Peyer's patch (tissue), 4 donors: ENCODE results near the gene PCDH19. TPM values are rescaled to one million over a fixed set of nuclear protein-coding genes. Genes with fewer than 3 reads are reported as not detected.

ENCODE experiments used
- DNase-seq, 3 donors: peaks; one replicate each; pipeline ENCODE4 v3.0.0-alpha.2; 2017 to 2019
- H3K27ac ChIP-seq, 4 donors: fragments of 200-600 bp; sonication (generic); one replicate each; pipeline ENCODE4 v1.5.1; 2016 to 2019
- H3K27me3 ChIP-seq, 2 donors: fragments of 200-600 bp; sonication (generic); one replicate each; pipeline ENCODE4 v1.5.1; 2019
- H3K36me3 ChIP-seq, 3 donors: fragments of 200-600 bp; sonication (generic); one replicate each; pipeline ENCODE4 v1.5.1; 2016 to 2019
- H3K4me1 ChIP-seq, 4 donors: fragments of 200-600 bp; sonication (generic); one replicate each; pipeline ENCODE4 v1.5.1; 2016 to 2019
- H3K4me3 ChIP-seq, 4 donors: fragments of 200-600 bp; sonication (generic); 1 replicate in 3 of 4; 2 replicates in 1 of 4; pipeline ENCODE4 v1.5.1; 2016 to 2019; ENCODE audit warnings: mild to moderate bottlenecking in 1 of 4
- H3K9me3 ChIP-seq, 4 donors: fragments of 200-600 bp; sonication (generic); one replicate each; pipeline ENCODE4 v1.5.1; 2016 to 2019; ENCODE audit warnings: mild to moderate bottlenecking in 1 of 4
- POLR2A ChIP-seq, 2 donors: fragments of 450-650 bp; IDR thresholded peaks; one replicate each; pipeline ENCODE4 v1.5.1; 2017; ENCODE audit warnings: antibody characterized with exemption in 2 of 2, mild to moderate bottlenecking in 2 of 2, moderate library complexity in 2 of 2
- total RNA-seq, 4 donors: library from RNA; depleted of rRNA; stranded (reverse); fragments of >200 nt; gene quantifications; one replicate each; pipeline ENCODE4 v1.1.0, GENCODE V29; 2016
- TF ChIP-seq, protein P1 (sequence below), 6 experiments: fragments of 450-650 bp in 4 of 6; fragments of 200-600 bp in 2 of 6; sonication (generic) in 1 of 6; IDR thresholded peaks; one replicate each; pipeline ENCODE4 v1.5.1; 2017 to 2019; ENCODE audit warnings: antibody characterized with exemption in 6 of 6, mild to moderate bottlenecking in 3 of 6, moderate library complexity in 1 of 6

PCDH19 gene
- total RNA-seq, 4 donors from 2014 or later = 0.35 to 0.94 (median 0.74) TPM

DNA sequence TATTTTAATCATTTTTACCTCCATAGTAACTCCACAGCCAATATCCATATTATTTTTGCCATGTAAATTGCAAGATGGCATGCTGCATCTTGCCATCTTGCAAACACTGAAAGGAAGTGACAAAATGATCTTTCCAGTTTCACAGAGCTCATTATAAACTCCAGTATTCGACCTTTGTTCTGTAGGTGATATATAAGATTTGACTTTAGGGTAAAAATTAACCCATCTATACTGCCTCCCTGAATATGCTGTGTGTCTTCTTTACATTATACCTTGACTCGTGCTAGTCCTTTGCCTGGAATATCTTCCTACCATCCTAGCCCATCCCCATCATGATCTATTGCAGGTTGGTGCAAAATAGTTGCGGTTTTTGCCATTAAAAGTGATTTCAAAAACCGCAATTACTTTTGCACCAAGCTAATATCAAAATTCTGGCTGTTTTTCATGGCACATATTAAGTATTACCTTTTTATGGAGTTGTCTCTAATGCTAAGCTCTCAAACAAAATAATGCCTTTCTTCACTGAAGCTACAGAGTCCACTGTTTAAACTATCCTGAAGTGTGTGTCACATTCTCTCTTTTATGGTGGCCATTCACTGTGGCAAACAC lies 161.1 kb downstream of the PCDH19 start:
- Histone ChIP-seq H3K36me3 (no peaks in the 10 kb centered on the region), H3K9me3 (no peaks in the 10 kb centered on the region), H3K27me3 (no peaks in the 10 kb centered on the region), H3K4me1 (no peaks in the 10 kb centered on the region), H3K27ac (no peak overlapping the region), H3K4me3 (no peak overlapping the region)
- TF ChIP-seq POLR2A (IDR thresholded peaks at IDR 0.05) = no peak
- TF ChIP-seq, protein P1, sequence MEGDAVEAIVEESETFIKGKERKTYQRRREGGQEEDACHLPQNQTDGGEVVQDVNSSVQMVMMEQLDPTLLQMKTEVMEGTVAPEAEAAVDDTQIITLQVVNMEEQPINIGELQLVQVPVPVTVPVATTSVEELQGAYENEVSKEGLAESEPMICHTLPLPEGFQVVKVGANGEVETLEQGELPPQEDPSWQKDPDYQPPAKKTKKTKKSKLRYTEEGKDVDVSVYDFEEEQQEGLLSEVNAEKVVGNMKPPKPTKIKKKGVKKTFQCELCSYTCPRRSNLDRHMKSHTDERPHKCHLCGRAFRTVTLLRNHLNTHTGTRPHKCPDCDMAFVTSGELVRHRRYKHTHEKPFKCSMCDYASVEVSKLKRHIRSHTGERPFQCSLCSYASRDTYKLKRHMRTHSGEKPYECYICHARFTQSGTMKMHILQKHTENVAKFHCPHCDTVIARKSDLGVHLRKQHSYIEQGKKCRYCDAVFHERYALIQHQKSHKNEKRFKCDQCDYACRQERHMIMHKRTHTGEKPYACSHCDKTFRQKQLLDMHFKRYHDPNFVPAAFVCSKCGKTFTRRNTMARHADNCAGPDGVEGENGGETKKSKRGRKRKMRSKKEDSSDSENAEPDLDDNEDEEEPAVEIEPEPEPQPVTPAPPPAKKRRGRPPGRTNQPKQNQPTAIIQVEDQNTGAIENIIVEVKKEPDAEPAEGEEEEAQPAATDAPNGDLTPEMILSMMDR (IDR thresholded peaks at IDR 0.05) = no peak
- DNase-seq = no peak

DNA sequence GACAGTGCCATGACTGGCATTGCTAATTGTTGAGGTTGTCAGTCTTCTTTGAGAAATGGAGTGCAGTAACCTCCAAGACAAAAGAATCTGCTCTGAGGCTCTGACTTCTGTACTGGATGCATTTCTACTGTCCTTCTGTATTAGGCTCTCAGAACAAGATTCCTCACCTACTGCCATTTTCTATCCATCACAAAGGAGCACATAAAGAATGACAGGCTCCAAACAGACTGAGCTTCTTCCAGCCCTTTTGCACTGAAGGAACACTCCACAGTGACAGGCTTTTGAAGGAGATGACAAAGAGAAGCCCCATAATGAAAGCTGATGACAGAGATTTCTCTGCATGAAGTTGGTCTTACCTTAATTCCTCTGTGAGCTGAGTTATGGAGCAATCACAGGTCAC lies 162.2 kb downstream of the PCDH19 start:
- H3K27ac ChIP-seq = no peak overlapping the region
- H3K4me3 ChIP-seq = no peak overlapping the region
- no peaks in the 10 kb centered on the region for H3K27me3 ChIP-seq
- H3K4me1 ChIP-seq = no peaks in the 10 kb centered on the region
- no peaks in the 10 kb centered on the region for H3K36me3 ChIP-seq
- TF ChIP-seq, protein P1 (IDR thresholded peaks at IDR 0.05) = no peak
- TF ChIP-seq POLR2A (IDR thresholded peaks at IDR 0.05) = no peak
- H3K9me3 ChIP-seq = no peaks in the 10 kb centered on the region
- DNase-seq = no peak

DNA sequence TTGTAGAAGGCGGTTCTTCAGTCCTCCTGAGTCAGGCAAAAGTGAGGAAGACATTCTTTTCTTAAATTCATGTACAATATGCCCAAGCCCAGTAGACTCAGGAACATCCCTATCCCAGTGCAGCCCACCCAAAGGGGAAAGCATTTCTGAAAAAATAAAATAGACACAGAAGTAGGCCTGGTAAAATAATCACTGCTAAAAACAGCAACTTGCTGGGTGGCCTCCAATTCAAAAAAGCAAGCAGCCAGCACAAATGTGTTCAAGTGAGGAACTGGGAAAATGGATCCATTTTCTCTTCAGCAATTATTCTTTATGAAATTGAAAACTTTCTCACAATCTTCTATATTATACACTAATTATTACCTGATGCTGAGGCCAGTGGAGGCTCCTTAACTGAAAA lies 165.4 kb downstream of the PCDH19 start:
- no peaks in the 10 kb centered on the region for H3K36me3 ChIP-seq
- H3K27ac ChIP-seq = no peak overlapping the region
- DNase-seq = no peak
- no peak overlapping the region for H3K4me3 ChIP-seq
- H3K9me3 ChIP-seq = no peaks in the 10 kb centered on the region
- H3K4me1 ChIP-seq = no peaks in the 10 kb centered on the region
- TF ChIP-seq POLR2A (IDR thresholded peaks at IDR 0.05) = no peak
- TF ChIP-seq, protein P1 (IDR thresholded peaks at IDR 0.05) = no peak
- H3K27me3 ChIP-seq = no peaks in the 10 kb centered on the region

Other genes starting within 250 kb of the PCDH19 start
- 1 to 10 TPM in 1 of 4 donors, not detected in 3; 3.1 TPM for gene TNMD, start 174.7 kb upstream of the PCDH19 start, total RNA-seq
- 10 to 100 TPM; 19.0 to 42.9 (median 29.9) TPM for gene TSPAN6, start 226.5 kb upstream of the PCDH19 start, total RNA-seq
- 10 to 100 TPM in 2 of 4 donors, 1 to 10 TPM in 2; 8.1 to 66.8 (median 11.2) TPM for gene SRPX2, start 233.9 kb upstream of the PCDH19 start, total RNA-seq